GM19043 (cell line): ENCODE results near the gene WDR54.
"Not testable (repeated sequence)": the region's sequence is repeated elsewhere in the genome, so short reads cannot be mapped to it uniquely, and the experiment has no call there.

Experiments used
- ATAC-seq: cut with Tn5 transposase; IDR thresholded peaks from one replicate; pipeline ENCODE4 v1.9.1; 2021; ENCODE audit warnings: low read depth; ENCODE audit not compliant: unreplicated experiment

Gene WDR54

GRCh38 chr2:74427551-74427950 lies 6.0 kb downstream of the WDR54 start:
- no peak for ATAC-seq

GRCh38 chr2:74428675-74429074 lies 7.1 kb downstream of the WDR54 start:
- no peak for ATAC-seq

- ATAC-seq = no peak
Observed at GRCh38 chr2:74429487-74430451, 8.2 kb downstream of the WDR54 start.

- no peak for ATAC-seq
Observed at GRCh38 chr2:74430502-74430901, 9.0 kb downstream of the WDR54 start.

- no peak for ATAC-seq
Observed at GRCh38 chr2:74436111-74436805, 14.7 kb downstream of the WDR54 start.

GRCh38 chr2:74436848-74437695 lies 15.5 kb downstream of the WDR54 start:
- ATAC-seq = no peak

- no peak for ATAC-seq
Observed at GRCh38 chr2:74438248-74438647, 16.7 kb downstream of the WDR54 start.

GRCh38 chr2:74439373-74439772 lies 17.8 kb downstream of the WDR54 start:
- no peak for ATAC-seq

- no peak for ATAC-seq
Observed at GRCh38 chr2:74439803-74440377, 18.4 kb downstream of the WDR54 start.

- ATAC-seq = peak; percentile 77
Observed at GRCh38 chr2:74440378-74441169, 19.0 kb downstream of the WDR54 start.

- no peak for ATAC-seq
Observed at GRCh38 chr2:74441170-74441689, 19.7 kb downstream of the WDR54 start.

- no peak for ATAC-seq
Observed at GRCh38 chr2:74441690-74442482, 20.4 kb downstream of the WDR54 start, which contains the start of gene RTKN. RTKN (minus strand) TSS chr2:74441937; CDS start chr2:74441816, 121 bp downstream.

GRCh38 chr2:74442483-74443297 lies 21.2 kb downstream of the WDR54 start:
- not testable (repeated sequence) for ATAC-seq

GRCh38 chr2:74444498-74445318 lies 23.2 kb downstream of the WDR54 start:
- ATAC-seq = no peak

GRCh38 chr2:74447230-74447999 lies 25.9 kb downstream of the WDR54 start:
- ATAC-seq = no peak

- no peak for ATAC-seq
Observed at GRCh38 chr2:74448771-74449170, 27.2 kb downstream of the WDR54 start.
